MM.1S (cell line): ENCODE results near the gene SLC13A4.

ENCODE experiments used
- CTCF ChIP-seq: fragments of 300-600 bp; sonication (generic); IDR thresholded peaks from 2 replicates; pipeline ENCODE4 v1.5.1; 2016; ENCODE audit warnings: antibody characterized with exemption, low read length, mixed read lengths
- EZH2 ChIP-seq: fragments of 300-600 bp; sonication (generic); optimal IDR thresholded peaks from 2 replicates; pipeline ENCODE3; 2017; ENCODE audit warnings: low read depth, mild to moderate bottlenecking, antibody characterized with exemption, low read length, mixed read lengths
- EZH2phosphoT487 ChIP-seq: fragments of 300-600 bp; sonication (generic); IDR thresholded peaks from 2 replicates; pipeline ENCODE4 v1.6.1; 2018; ENCODE audit warnings: antibody characterized with exemption, low read length

GRCh38 chr7:135718219-135718618, 9.8 kb downstream of the SLC13A4 start:
- TF ChIP-seq CTCF = no peak
- TF ChIP-seq EZH2phosphoT487 = no peak
- TF ChIP-seq EZH2 = no peak
